Stimulated activated CD8-positive, alpha-beta memory T cell treated with anti-CD3 and anti-CD28 coated beads, Interleukin-7, amount 100 ng/mL, for 1 hour (primary cell): ENCODE measurements around the gene PML.
"Not testable (repeated sequence)": the region's sequence is repeated elsewhere in the genome, so short reads cannot be mapped to it uniquely, and the experiment has no call there.

ENCODE experiments used
- DNase-seq, 2 donors: peaks; one replicate each; pipeline ENCODE4 v3.0.0-alpha.2; 2020; ENCODE audit warnings: low read depth in 2 of 2

Gene PML

DNA sequence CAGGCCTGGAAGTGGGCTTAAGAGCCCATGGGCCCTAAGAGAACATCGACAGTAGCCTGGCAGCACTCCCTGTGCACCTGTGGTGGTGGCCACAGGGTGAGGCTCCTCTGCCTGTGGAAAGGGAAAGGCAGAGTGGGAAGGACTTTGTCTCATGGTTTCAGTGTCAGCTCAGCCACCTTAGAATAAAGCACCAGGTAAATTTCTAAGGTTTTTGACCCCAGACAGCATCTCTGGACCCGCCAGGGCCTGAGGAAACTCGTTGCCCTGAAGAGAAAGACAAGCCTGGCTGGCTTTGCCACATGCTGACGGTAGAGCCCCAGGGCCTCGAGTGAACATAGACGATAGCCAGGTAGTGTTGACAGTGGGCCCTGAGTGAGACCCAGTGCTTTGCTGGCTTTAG lies 65.7 kb downstream of the PML start:
- DNase-seq, result no peak

DNA sequence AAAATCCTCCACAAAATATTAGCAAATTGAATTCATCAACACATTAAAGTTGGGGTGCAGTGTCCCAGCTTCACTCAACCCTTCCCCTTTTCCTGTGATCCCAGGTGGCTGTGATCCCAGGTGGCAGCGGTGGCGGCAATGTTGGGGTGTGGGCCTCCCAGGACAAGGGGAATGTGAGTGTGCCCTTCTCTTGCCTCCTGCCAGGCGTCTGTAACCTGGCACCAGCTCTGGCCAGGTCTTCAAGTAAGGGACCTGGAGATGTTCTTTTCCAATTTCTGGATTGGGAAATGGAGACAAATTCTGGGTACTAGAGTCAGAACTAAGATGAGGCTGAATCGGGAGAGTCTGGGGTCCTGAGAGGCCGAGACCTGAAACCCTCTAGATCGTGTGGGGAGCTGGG lies 67.7 kb downstream of the PML start:
- DNase-seq, result no peak

DNA sequence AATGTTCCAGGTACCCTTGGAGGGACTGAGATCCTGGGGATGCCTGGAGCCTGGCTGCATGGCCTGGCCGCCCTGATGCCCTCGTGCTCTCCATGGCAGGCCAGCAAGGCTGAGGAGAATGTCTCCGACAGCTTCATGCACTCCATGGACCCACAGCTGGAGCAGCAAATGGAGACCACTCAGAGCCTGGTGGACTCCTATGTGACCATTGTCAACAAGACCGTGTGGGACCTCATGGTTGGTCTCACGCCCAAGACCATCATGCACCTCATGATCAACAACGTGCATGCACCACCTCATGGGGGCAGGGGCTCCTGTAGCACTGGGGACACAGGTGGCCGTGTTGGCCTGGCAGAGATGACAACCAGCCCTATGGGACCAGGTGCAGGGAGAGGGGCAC lies 68.2 kb downstream of the PML start:
- DNase-seq, result no peak

DNA sequence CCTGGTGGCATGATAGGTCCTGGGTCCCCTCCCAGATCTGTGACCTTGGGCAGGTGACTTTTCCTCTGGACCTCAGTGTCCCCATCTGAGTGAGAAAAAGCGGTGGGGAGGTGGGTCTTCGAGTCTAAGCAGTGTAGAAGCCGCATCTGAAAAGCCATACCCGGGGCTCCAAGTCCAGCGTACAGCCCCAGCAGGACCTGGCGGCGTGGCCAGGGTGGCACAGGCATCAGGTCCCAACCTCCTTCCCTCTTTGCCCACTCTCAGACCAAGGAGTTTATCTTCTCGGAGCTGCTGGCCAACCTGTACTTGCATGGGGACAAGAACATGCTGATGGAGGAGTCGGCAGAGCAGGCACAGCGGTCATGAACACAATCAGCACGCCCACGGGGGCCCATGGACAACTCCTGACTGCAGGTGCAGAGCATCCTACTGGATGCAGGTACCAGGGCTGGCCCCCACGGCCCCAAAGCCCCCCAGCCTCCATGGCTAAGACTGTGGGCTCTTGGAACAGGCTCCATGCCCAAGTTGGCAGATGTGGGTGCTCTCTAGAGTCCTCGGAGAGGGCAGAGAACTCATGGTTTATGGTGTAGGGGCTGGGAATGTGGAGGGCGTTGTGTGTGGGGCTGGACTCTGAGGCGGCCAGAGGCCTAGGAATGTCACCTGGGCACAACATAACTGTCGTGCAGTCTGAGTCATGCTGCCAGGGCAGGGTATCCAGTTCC lies 69.1 kb downstream of the PML start:
- DNase-seq, result not testable (repeated sequence)

DNA sequence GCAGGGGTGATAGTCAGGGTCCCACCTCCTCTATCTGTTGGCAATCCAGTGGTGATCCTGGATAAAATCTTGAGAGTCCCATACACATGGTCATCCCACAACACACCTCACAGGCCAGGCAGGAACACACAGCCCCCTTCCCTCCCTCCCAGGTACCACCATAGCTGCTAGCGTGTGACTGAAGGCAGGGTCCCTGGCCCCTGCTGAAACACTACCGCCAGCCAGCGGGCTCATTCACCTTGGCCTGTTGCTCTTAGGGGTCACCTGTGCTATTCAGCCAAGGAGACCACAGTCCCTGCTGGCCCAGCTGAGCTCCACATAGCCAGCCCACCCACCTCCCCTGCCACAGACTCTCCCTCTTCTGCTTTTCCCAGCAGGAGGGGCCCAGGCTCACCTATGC lies 69.7 kb downstream of the PML start:
- not testable (repeated sequence) for DNase-seq

DNA sequence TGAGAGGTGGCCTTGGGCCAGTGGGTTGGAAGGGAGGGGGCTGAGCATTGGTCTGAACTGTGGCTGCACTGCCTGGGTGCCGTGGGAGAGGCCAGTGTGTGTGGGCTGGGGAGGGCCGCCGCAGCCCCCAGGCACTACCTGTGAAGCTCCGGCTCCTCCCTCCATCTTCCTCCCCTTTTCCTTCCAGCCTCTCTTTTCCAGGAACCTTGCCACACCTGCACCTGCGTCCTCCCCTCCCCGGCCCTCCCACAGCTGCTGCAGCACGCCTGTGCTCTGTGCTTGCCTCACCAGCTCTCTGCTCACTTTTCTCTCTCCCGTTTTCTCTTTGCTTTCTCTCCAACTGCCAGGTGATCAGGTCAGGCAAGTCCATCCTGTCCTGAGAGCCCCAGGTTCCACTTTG lies 70.3 kb downstream of the PML start:
- not testable (repeated sequence) for DNase-seq

DNA sequence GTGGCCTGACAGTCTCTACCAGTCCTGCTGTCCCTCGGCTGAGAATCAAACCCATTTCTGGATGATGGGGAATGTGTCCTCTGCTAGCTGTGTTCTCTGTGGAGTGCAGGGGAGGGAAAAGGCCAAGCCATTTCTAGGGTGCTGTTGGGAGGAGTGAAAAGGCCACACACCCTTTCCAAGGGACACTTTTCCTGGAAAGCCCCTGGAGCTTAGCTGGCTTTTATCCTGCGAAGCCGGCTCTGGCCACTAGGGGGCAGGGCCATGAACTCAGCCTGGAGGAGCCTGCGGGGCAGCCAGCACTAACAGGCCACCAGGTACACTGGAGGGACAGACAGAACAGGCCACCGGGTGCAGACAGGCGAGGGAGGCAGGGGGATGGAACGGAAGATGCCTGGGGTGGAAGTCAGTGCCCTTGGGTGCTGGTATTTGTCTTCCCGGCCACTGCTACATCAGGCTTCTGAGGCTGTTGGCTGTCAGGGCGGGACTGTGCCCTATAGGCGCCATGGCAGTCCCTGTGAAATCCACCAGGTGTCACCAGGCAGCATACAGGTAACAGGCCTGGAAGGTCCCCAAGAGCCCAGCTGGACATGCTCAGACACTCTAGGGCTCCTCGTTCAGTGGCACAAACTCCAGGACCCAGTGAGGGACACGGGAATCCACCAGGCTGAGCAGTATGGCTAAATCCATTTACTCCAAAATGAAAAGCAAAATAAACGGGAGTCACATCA lies 71.3 kb downstream of the PML start:
- DNase-seq, result peak; percentile 23 to 34

DNA sequence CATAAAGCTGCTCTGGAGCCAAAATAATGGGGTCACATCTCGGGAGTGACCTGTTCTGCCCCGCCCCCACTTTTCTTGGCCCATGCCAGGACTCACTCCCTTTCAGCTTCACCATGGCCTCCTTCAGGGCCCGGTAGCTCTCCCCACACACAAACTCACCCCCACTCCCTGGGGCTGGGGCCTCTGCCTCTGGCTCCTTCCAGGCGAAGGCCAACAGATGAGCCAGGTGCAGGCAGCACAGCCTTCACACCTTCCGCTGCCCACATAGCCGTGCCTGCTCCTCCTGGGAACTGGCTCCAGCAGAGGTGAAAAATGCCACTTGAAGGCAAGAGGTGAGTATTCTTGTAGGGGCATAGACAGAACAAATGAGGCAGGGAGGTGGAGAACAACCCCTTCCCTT lies 77.1 kb downstream of the PML start:
- DNase-seq, result not testable (repeated sequence)

DNA sequence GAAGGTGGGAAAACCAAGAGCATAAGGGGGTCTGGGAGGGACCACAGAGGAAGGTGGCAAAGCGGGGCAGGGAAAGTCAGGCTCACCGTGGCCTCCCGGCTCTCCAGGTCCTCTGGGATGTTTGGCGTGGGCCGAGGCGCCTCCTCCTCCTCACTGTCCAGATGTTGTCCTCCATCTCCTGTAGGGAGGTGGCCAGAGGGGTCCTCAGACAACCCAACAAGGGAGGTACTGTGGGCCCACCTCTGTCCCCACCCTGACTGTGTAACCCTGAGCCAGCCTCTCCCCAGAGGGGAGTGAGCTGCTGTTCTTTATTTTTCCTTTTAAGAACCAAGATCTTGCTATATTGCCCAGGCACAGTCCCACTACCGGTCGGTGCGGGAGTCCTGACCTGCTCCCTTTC lies 77.6 kb downstream of the PML start:
- DNase-seq, result not testable (repeated sequence)

DNA sequence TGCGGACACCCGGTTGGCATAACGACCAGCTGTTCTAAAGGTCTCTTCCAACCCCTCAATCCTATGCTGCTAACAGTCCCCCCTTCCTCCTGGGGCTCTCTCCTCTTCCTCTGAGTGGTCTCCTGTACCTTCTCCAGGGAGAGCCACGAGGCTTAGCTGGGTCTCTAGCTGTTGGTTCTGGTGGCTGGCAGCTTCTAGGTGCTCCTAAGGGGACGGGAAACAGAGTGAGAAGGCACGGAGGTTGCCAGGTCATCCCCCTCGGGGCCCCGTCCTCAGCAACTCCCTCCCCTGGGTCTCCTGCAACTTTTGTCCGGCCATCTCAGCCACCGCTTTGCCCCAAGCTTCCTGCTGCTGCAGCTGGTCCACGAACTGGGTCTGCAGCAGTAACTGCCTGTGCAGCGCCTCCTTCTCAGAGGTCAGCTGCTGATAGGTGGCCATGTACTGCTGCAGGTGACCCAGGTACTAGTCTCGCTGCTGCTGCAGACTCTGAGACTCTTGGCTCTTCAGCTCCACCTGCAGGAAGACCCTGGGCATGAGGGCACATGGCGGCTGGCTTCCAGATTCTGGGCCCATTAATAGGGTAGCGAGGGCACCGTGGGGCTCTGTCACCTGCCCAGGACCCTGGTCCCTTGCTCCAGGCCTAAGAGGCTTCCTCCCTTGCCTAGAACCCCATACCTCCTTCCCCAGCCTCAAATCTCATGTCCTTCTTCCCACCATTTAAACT lies 78.3 kb downstream of the PML start:
- not testable (repeated sequence) for DNase-seq

DNA sequence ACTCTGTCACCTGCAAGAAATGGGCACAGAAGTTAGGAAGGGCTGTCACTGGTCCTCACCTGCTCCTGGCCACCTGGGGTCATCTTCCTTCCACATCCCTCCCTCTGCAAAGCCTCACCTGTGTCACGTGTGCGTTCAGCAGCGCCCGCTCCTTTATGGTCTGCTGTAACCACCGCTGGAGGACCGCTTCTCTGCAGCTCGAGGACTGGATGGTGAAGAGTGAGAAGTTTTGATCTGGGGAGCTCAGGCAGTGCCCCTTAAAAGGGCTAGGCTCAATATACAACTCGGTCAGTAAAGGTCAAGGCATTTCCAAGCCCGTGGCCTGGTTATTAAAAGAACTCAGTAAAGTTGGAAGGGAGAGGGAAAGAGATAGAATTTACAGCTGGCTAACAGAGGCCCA lies 81.3 kb downstream of the PML start:
- not testable (repeated sequence) for DNase-seq

DNA sequence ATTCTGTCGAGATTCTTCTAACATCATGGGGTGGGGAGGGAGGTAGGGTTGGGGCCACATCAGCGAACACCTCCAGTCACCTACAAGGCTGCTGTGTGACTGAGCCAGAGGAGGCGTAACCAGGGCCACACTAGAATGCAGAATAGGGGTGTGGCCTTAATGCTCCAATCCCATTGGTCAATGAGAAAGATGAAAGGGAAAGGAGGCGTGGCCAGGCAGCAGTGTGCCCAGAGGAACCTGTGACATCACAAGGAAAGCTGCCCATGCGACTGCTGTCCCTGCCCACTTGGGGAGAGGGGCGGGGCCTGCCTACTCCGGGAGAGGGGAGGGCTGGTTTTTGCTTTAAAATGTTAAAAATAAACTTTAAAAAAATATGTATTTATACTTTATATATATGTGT lies 87.9 kb downstream of the PML start, which contains the start of gene GOLGA6A:
Gene GOLGA6A, minus strand, starts transcription at position 101 of the 400 bp plus-strand sequence. Its CDS starts 41 bp downstream, at position 60.
- DNase-seq, result not testable (repeated sequence)

DNA sequence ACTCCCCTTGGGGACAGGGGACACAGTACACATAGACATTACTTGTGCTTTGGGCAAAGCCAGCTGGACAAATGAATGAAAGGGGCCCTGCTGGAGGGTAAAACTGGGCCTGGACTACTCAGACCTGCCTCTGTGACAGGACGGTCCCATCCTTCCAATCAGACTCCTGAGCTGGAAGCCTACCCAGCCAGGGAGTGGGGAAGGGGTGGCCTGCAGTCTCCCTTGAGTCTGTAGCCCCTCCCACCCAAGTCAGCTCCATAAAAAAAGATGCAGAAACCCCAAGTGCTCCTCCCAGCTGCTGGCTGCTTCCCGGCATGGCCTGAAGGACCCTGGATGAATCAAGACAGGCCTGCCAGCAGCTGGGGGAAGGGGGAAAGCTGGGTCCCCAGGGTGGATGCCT lies 100.1 kb downstream of the PML start:
- DNase-seq, result not testable (repeated sequence)

DNA sequence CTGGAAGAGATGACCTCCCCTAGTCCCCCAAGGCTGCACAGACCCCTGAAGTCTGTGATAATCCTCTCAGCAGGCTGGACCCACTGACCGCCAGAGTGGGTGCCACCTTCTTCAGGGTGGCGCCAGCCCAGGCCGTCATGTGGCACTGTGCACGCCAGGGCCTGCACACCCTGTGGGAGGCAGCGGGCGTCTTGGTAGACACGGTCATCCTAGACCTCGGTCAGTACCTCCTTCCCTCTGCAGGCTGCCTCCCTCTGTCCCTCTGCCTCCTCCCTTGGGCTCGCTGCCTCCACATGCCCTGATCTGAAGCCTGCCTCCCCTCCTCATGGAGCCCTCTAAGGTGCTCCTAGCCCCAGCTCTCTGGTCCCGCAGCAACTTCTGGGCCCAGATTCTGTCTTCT lies 101.1 kb downstream of the PML start:
- DNase-seq, result not testable (repeated sequence)

DNA sequence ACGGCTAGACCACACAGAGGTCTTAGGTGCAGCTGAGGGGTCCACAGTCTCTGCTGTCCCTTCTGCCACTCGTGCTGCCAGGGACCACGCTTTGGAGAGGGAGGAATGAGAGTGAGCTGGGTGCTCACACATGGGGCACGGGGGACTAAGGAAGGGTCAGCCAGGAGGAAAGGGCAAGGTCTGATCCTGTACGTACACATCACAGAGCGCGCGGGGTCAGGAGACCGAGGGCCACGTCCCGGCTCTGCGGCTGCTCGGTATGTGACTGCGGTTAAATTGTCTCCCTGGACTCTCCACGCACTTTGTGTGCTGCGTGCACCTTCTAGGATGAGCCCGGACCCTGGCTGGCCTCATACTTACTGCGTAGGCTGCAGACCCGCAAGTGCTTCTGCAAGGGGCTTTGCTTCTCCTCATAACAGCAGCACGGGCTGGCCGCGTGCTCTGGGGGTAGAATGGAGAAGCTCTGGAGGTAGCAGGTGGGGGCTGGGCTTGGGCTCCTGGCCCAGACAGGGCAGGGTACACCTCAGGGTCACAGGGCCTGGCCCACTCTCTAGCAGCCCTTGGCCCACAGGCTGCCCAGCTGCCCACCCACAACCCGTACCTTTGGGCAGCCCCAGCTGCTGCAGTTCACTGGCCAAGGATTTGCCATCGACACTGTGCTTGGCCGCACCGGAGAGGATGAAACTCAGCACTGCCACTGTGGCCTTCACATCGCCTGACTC lies 102.4 kb downstream of the PML start:
- DNase-seq, result not testable (repeated sequence)
